NOMO-1 treated with dmso at 0.1 percent for 144 hours (cell line): ENCODE results near the gene ADAMTS2.
"Not testable (repeated sequence)": the region's sequence is repeated elsewhere in the genome, so short reads cannot be mapped to it uniquely, and the experiment has no call there.

Experiments
- DNase-seq: peaks from one replicate; lab custom pipeline; 2025; ENCODE audit not compliant: unreplicated experiment; lab: John Stamatoyannopoulos, UW

ADAMTS2 gene

GRCh38 chr5:179298181-179298993 is 46.9 kb downstream of the ADAMTS2 start:
- DNase-seq, result no peak

- no peak for DNase-seq
Observed at GRCh38 chr5:179297486-179298180, 47.6 kb downstream of the ADAMTS2 start.

- no peak for DNase-seq
Observed at GRCh38 chr5:179297026-179297425, 48.2 kb downstream of the ADAMTS2 start.

GRCh38 chr5:179296150-179296821 is 49.0 kb downstream of the ADAMTS2 start:
- DNase-seq, result no peak

GRCh38 chr5:179295778-179296149 is 49.5 kb downstream of the ADAMTS2 start:
- no peak for DNase-seq

GRCh38 chr5:179294891-179295777 is 50.1 kb downstream of the ADAMTS2 start:
- DNase-seq, result no peak

- no peak for DNase-seq
Observed at GRCh38 chr5:179294131-179294780, 51.0 kb downstream of the ADAMTS2 start.

GRCh38 chr5:179292681-179293635 is 52.3 kb downstream of the ADAMTS2 start:
- DNase-seq, result no peak

GRCh38 chr5:179292202-179292601 is 53.1 kb downstream of the ADAMTS2 start:
- no peak for DNase-seq

- DNase-seq, result no peak
Observed at GRCh38 chr5:179290681-179291540, 54.4 kb downstream of the ADAMTS2 start.

- no peak for DNase-seq
Observed at GRCh38 chr5:179289756-179290385, 55.4 kb downstream of the ADAMTS2 start.

- DNase-seq, result no peak
Observed at GRCh38 chr5:179288809-179289185, 56.5 kb downstream of the ADAMTS2 start.

- DNase-seq, result no peak
Observed at GRCh38 chr5:179288101-179288808, 57.0 kb downstream of the ADAMTS2 start.

GRCh38 chr5:179287631-179288030 is 57.6 kb downstream of the ADAMTS2 start:
- DNase-seq, result no peak

GRCh38 chr5:179287071-179287470 is 58.2 kb downstream of the ADAMTS2 start:
- no peak for DNase-seq

GRCh38 chr5:179285776-179286162 is 59.5 kb downstream of the ADAMTS2 start:
- not testable (repeated sequence) for DNase-seq
